HepG2 (cell line): ENCODE data around the gene ACVR1B. TPM values are rescaled to one million over a fixed set of nuclear protein-coding genes. Genes with fewer than 3 reads are reported as not detected.
A peak's percentile ranks its signal among the peaks of the same experiment; 100 is the strongest.

Source experiments
- CAMTA2 ChIP-seq: sonication (generic); formaldehyde crosslinking; IDR thresholded peaks from 2 replicates; pipeline ENCODE4 v1.4.0; 2020; ENCODE audit warnings: mild to moderate bottlenecking, missing genetic modification reagents, borderline replicate concordance
- CHCHD3 ChIP-seq: sonication (generic); formaldehyde crosslinking; IDR thresholded peaks from 2 replicates; pipeline ENCODE4 v1.8.0; 2022; ENCODE audit warnings: mild to moderate bottlenecking, missing genetic modification reagents, moderate library complexity
- CREBL2 ChIP-seq: sonication (generic); formaldehyde crosslinking; IDR thresholded peaks from 2 replicates; pipeline ENCODE4 v1.8.1; 2023; ENCODE audit warnings: missing genetic modification reagents, mild to moderate bottlenecking, borderline replicate concordance
- DMAP1 ChIP-seq: IDR thresholded peaks from 2 replicates; pipeline ENCODE4 v1.6.1; 2016
- FOXP1 ChIP-seq, 2 experiments: fragments of 450-650 bp in 1 of 2; IDR thresholded peaks; 2 replicates each; pipeline ENCODE4 v1.6.1; 2017 to 2018; ENCODE audit warnings: antibody characterized with exemption in 1 of 2
- HINFP ChIP-seq: sonication (generic); formaldehyde crosslinking; IDR thresholded peaks from 2 replicates; pipeline ENCODE4 v1.4.0; 2020; ENCODE audit warnings: low read depth, mild to moderate bottlenecking, missing genetic modification reagents
- HNRNPLL ChIP-seq: fragments of 200-400 bp; formaldehyde crosslinking; IDR thresholded peaks from 2 replicates; pipeline ENCODE4 v1.6.1; 2017; ENCODE audit warnings: mild to moderate bottlenecking, low read depth, low read length; ENCODE audit not compliant: poor library complexity, severe bottlenecking
- IRX3 ChIP-seq: sonication (generic); formaldehyde crosslinking; IDR thresholded peaks from 2 replicates; pipeline ENCODE4 v1.8.1; 2023; ENCODE audit warnings: mild to moderate bottlenecking, low read depth, missing genetic modification reagents, borderline replicate concordance
- KLF11 ChIP-seq: IDR thresholded peaks from 2 replicates; pipeline ENCODE4 v1.6.1; 2016; ENCODE audit warnings: missing compliant biosample characterization
- MAZ ChIP-seq, 2 experiments: sonication (generic) in 1 of 2; formaldehyde crosslinking in 1 of 2; IDR thresholded peaks; 2 replicates each; pipeline versions ENCODE4 v1.5.0 to v1.6.1; 2012 to 2020; ENCODE audit warnings: low read depth in 2 of 2, mild to moderate bottlenecking in 2 of 2, borderline replicate concordance in 1 of 2, improper control_type of control experiment in 1 of 2, low read length in 1 of 2, missing genetic modification reagents in 1 of 2, moderate library complexity in 1 of 2
- MYC ChIP-seq: sonication (generic); formaldehyde crosslinking; IDR thresholded peaks from 2 replicates; pipeline ENCODE4 v1.9.0; 2021; ENCODE audit warnings: missing genetic modification reagents, borderline replicate concordance
- NFKBIZ ChIP-seq: IDR thresholded peaks from 2 replicates; pipeline ENCODE4 v1.6.1; 2018; ENCODE audit warnings: missing genetic modification reagents, missing compliant biosample characterization
- PATZ1 ChIP-seq: sonication (generic); formaldehyde crosslinking; IDR thresholded peaks from 2 replicates; pipeline ENCODE4 v1.4.0; 2020; ENCODE audit warnings: missing genetic modification reagents
- POLR2G ChIP-seq: fragments of 200-400 bp; formaldehyde crosslinking; IDR thresholded peaks from 2 replicates; pipeline ENCODE4 v1.6.1; 2018; ENCODE audit warnings: mild to moderate bottlenecking, low read depth, low read length, moderate library complexity
- SALL1 ChIP-seq: sonication (generic); formaldehyde crosslinking; IDR thresholded peaks from 2 replicates; pipeline ENCODE4 v1.8.0; 2022; ENCODE audit warnings: mild to moderate bottlenecking, missing genetic modification reagents
- SMARCC2 ChIP-seq: fragments of 450-650 bp; IDR thresholded peaks from 2 replicates; pipeline ENCODE4 v1.6.1; 2017; ENCODE audit warnings: antibody characterized with exemption, mild to moderate bottlenecking
- SOX6 ChIP-seq, 2 experiments: fragments of 450-650 bp in 1 of 2; sonication (generic) in 1 of 2; formaldehyde crosslinking in 1 of 2; IDR thresholded peaks; 2 replicates each; pipeline versions ENCODE4 v1.4.0 to v1.6.1; 2017 to 2020; ENCODE audit warnings: antibody characterized with exemption in 1 of 2, mild to moderate bottlenecking in 1 of 2, missing genetic modification reagents in 1 of 2
- TIGD3 ChIP-seq: sonication (generic); formaldehyde crosslinking; IDR thresholded peaks from 2 replicates; pipeline ENCODE4 v1.5.1; 2020; ENCODE audit warnings: mild to moderate bottlenecking, missing genetic modification reagents, borderline replicate concordance
- ZBTB42 ChIP-seq: sonication (generic); formaldehyde crosslinking; IDR thresholded peaks from 2 replicates; pipeline ENCODE4 v1.5.0; 2020; ENCODE audit warnings: mild to moderate bottlenecking, missing genetic modification reagents
- ZFX ChIP-seq: sonication (generic); formaldehyde crosslinking; IDR thresholded peaks from 2 replicates; pipeline ENCODE4 v1.4.0; 2020; ENCODE audit warnings: mild to moderate bottlenecking, low read depth, missing genetic modification reagents, moderate library complexity
- ZNF263 ChIP-seq: sonication (generic); formaldehyde crosslinking; IDR thresholded peaks from 2 replicates; pipeline ENCODE4 v1.4.0; 2020; ENCODE audit warnings: missing genetic modification reagents
- ZNF629 ChIP-seq: sonication (generic); formaldehyde crosslinking; conservative IDR thresholded peaks from 2 replicates; pipeline ENCODE4 v1.5.0; 2020; ENCODE audit warnings: missing genetic modification reagents
- ZNF703 ChIP-seq: sonication (generic); formaldehyde crosslinking; IDR thresholded peaks from 2 replicates; pipeline ENCODE4 v1.5.1; 2020; ENCODE audit warnings: missing genetic modification reagents, mild to moderate bottlenecking, moderate library complexity, borderline replicate concordance
- polyA plus RNA-seq, 8 experiments: library from polyadenylated mRNA; depleted of rRNA in 3 of 8; stranded (reverse) in 7 of 8; unstranded in 1 of 8; fragments of >200 nt; fragmentation: Illumina TruSeq in 4 of 8; extraction: Trizol in 4 of 8; gene quantifications; 2 replicates each; pipeline versions ENCODE4 v1.2.1 to v1.2.3, GENCODE V29; 2011 to 2016; ENCODE audit warnings: low read depth in 4 of 8, missing spikeins in 1 of 8, mixed read lengths in 1 of 8; ENCODE audit not compliant: insufficient read depth in 1 of 8
- total RNA-seq, 5 experiments: library from RNA; depleted of rRNA; stranded (reverse); fragments of >200 nt; fragmentation: Illumina TruSeq; extraction: Trizol; gene quantifications; 2 replicates each; pipeline ENCODE4 v1.2.3, GENCODE V29; 2016; ENCODE audit warnings: low read depth in 1 of 5
- TF ChIP-seq, protein P1 (sequence below): IDR thresholded peaks from 2 replicates; pipeline ENCODE4 v1.6.1; 2016; ENCODE audit warnings: missing compliant biosample characterization, missing genetic modification reagents, borderline replicate concordance

The ACVR1B gene
- total and polyA plus RNA-seq, 2 of the 13 experiments (the other 11 are each of a cell fraction or from before 2014, with no cell fraction given), result 8.9 to 12.1 TPM

GRCh38 chr12:52010152-52010622 is 58.7 kb downstream of the ACVR1B start (continued):
- TF ChIP-seq, protein P1, sequence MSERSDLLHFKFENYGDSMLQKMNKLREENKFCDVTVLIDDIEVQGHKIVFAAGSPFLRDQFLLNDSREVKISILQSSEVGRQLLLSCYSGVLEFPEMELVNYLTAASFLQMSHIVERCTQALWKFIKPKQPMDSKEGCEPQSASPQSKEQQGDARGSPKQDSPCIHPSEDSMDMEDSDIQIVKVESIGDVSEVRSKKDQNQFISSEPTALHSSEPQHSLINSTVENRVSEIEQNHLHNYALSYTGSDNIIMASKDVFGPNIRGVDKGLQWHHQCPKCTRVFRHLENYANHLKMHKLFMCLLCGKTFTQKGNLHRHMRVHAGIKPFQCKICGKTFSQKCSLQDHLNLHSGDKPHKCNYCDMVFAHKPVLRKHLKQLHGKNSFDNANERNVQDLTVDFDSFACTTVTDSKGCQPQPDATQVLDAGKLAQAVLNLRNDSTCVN (CRISPR knock-in tag), result peak; percentile 66; the same call in 1 of the 2 replicates
- peak; percentile 18 for TF ChIP-seq HNRNPLL
- TF ChIP-seq SOX6 (IDR thresholded peaks at IDR 0.05), result no peak
- peak; percentile 41 for TF ChIP-seq SOX6 (CRISPR knock-in tag; IDR thresholded peaks at IDR 0.05)
- peak; percentile 44; the same call in 1 of the 2 replicates for TF ChIP-seq ZFX (CRISPR knock-in tag)
- no peak for TF ChIP-seq ZNF629
- TF ChIP-seq KLF11 (CRISPR knock-in tag), result no peak
- 0 out of 2 replicates have a peak, but pooled peaks have one; percentile 21 for TF ChIP-seq HINFP (CRISPR knock-in tag)
- no peak for TF ChIP-seq NFKBIZ
- TF ChIP-seq POLR2G, result peak; percentile 76
- TF ChIP-seq ZBTB42, result peak; percentile 96
- no peak for TF ChIP-seq IRX3 (CRISPR knock-in tag)
- TF ChIP-seq CAMTA2 (CRISPR knock-in tag), result no peak
- no peak for TF ChIP-seq ZNF703 (CRISPR knock-in tag)
- TF ChIP-seq MAZ (IDR thresholded peaks at IDR 0.05; ENCODE audit: borderline replicate concordance, low read depth, low read length), result no peak
- no peak for TF ChIP-seq MAZ (CRISPR knock-in tag; IDR thresholded peaks at IDR 0.05; ENCODE audit: low read depth)
- TF ChIP-seq FOXP1 (IDR thresholded peaks at IDR 0.05), result no peak
- TF ChIP-seq FOXP1 (CRISPR knock-in tag; IDR thresholded peaks at IDR 0.05), result 0 out of 2 replicates have a peak, but pooled peaks have one; percentile 8
- TF ChIP-seq DMAP1 (CRISPR knock-in tag), result peak; percentile 49; the same call in 1 of the 2 replicates
- no peak for TF ChIP-seq CHCHD3 (CRISPR knock-in tag)
- TF ChIP-seq SALL1, result 0 out of 2 replicates have a peak, but pooled peaks have one; percentile 40
- TF ChIP-seq CREBL2 (CRISPR knock-in tag), result no peak
- TF ChIP-seq PATZ1, result peak; percentile 97
- peak; percentile 74 for TF ChIP-seq MYC (CRISPR knock-in tag)
- no peak for TF ChIP-seq SMARCC2
- TF ChIP-seq TIGD3 (CRISPR knock-in tag), result no peak
- TF ChIP-seq ZNF263 (CRISPR knock-in tag), result no peak; the same call in 1 of the 2 replicates
